ENCODE results near the gene TTLL5.

Gene TTLL5

GRCh38 chr14:75823334-75823733, 162.3 kb downstream of the TTLL5 start:
- Histone ChIP-seq H3K27me3 (ENCODE audit: control insufficient read depth, insufficient read depth, low read length) (no peaks in the 10 kb centered on the region), H3K36me3 (ENCODE audit: control insufficient read depth, insufficient read depth, low read length) (no peaks in the 10 kb centered on the region), H3K4me1 (ENCODE audit: control insufficient read depth, insufficient read depth, low read length) (peaks cover 27% of the 10 kb centered on the region), H3K27ac (ENCODE audit: low read depth, low read length) (peak overlapping the region; percentile 68), H3K4me3 (ENCODE audit: low read length) (no peak overlapping the region), H3K9ac (ENCODE audit: low read length) (no peak overlapping the region)

- H3K27ac ChIP-seq (ENCODE audit: low read depth, low read length) = no peak overlapping the region
- no peak overlapping the region for H3K9ac ChIP-seq (ENCODE audit: low read length)
- no peaks in the 10 kb centered on the region for H3K36me3 ChIP-seq (ENCODE audit: control insufficient read depth, insufficient read depth, low read length)
- no peak overlapping the region for H3K4me3 ChIP-seq (ENCODE audit: low read length)
- H3K4me1 ChIP-seq (ENCODE audit: control insufficient read depth, insufficient read depth, low read length) = peaks cover 27% of the 10 kb centered on the region
- H3K27me3 ChIP-seq (ENCODE audit: control insufficient read depth, insufficient read depth, low read length) = no peaks in the 10 kb centered on the region
These were observed 163.3 kb downstream of the TTLL5 start for GRCh38 chr14:75824318-75824717.

DNA sequence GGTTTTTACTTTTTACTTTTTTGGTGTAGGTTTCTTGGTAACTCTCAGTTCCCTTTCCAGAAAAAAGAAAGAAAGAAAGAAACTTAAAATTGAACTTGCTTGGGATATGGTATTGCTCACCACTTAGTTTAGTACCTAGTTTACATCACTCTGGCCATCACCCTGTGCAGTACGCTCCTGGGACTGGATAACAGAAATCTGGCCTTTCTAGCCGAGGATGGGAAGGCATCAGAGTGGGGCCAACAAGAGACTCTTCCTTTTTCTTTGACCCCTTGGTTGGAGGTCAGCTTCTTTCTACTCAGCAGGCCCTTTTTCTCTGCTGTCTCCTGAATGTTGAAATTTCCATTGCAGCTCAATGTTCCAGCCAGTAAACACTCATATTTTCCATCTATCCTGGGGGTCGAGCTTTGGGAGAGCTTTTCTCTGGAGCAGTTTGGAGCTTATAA, 164.1 kb downstream of the TTLL5 start:
- peak overlapping the region; percentile 54 for H3K27ac ChIP-seq (ENCODE audit: low read depth, low read length)
- H3K4me1 ChIP-seq (ENCODE audit: control insufficient read depth, insufficient read depth, low read length) = peaks cover 27% of the 10 kb centered on the region
- H3K27me3 ChIP-seq (ENCODE audit: control insufficient read depth, insufficient read depth, low read length) = no peaks in the 10 kb centered on the region
- H3K4me3 ChIP-seq (ENCODE audit: low read length) = no peak overlapping the region
- H3K9ac ChIP-seq (ENCODE audit: low read length) = no peak overlapping the region
- H3K36me3 ChIP-seq (ENCODE audit: control insufficient read depth, insufficient read depth, low read length) = no peaks in the 10 kb centered on the region

DNA sequence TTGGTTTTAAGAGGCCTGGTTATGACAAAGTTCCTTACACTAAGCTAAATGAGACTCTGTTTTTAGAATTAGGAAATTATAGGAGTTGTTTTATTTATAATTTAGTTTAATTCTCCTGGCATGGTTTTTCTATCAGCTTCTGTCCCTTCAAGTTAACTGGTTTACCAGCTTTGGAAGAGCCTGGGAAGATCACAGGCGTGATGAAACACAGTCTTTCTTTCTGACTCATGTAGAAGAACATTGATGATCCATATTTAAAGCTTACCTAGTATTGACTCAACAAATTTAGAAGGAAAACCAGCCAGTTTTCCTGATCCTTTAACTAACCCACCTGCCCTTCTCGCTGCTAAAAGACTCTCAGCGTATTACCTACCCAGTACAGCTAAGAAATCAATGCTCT, 165.6 kb downstream of the TTLL5 start:
- Histone ChIP-seq H3K27me3 (ENCODE audit: control insufficient read depth, insufficient read depth, low read length) (no peaks in the 10 kb centered on the region), H3K4me1 (ENCODE audit: control insufficient read depth, insufficient read depth, low read length) (peaks cover 31% of the 10 kb centered on the region), H3K27ac (ENCODE audit: low read depth, low read length) (no peak overlapping the region), H3K36me3 (ENCODE audit: control insufficient read depth, insufficient read depth, low read length) (no peaks in the 10 kb centered on the region), H3K9ac (ENCODE audit: low read length) (no peak overlapping the region), H3K4me3 (ENCODE audit: low read length) (no peak overlapping the region)

DNA sequence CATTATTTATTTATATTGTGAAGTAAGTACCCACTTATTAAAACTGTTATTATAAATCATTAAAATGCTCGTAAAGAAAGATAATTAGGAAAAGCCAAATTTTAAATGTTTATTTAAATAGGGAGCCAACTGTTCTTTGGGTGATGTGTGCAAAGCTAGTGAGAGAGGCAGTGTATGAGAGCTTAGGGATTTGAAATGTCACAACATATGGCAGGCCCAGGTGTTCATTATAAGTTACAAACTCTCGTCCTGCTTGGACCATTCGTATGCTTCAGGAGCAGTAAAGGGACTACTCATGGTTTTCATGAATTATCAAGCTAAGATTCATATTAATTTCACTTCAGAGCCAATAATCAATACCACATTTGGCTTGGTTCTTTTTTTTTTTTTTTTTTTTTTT, 166.3 kb downstream of the TTLL5 start:
- Histone ChIP-seq H3K36me3 (ENCODE audit: control insufficient read depth, insufficient read depth, low read length) (no peaks in the 10 kb centered on the region), H3K4me1 (ENCODE audit: control insufficient read depth, insufficient read depth, low read length) (peaks cover 27% of the 10 kb centered on the region)

GRCh38 chr14:75829316-75829715, 168.3 kb downstream of the TTLL5 start:
- Histone ChIP-seq H3K4me3 (ENCODE audit: low read length) (no peak overlapping the region), H3K9ac (ENCODE audit: low read length) (no peak overlapping the region), H3K27me3 (ENCODE audit: control insufficient read depth, insufficient read depth, low read length) (no peaks in the 10 kb centered on the region), H3K36me3 (ENCODE audit: control insufficient read depth, insufficient read depth, low read length) (peaks cover 2% of the 10 kb centered on the region), H3K27ac (ENCODE audit: low read depth, low read length) (no peak overlapping the region), H3K4me1 (ENCODE audit: control insufficient read depth, insufficient read depth, low read length) (peaks cover 17% of the 10 kb centered on the region)

More for the DNA sequence above, 166.3 kb downstream of the TTLL5 start:
- Histone ChIP-seq H3K4me3 (ENCODE audit: low read length) (no peak overlapping the region), H3K27ac (ENCODE audit: low read depth, low read length) (no peak overlapping the region), H3K27me3 (ENCODE audit: control insufficient read depth, insufficient read depth, low read length) (no peaks in the 10 kb centered on the region), H3K9ac (ENCODE audit: low read length) (no peak overlapping the region)

- peaks cover 2% of the 10 kb centered on the region for H3K36me3 ChIP-seq (ENCODE audit: control insufficient read depth, insufficient read depth, low read length)
- no peaks in the 10 kb centered on the region for H3K27me3 ChIP-seq (ENCODE audit: control insufficient read depth, insufficient read depth, low read length)
- H3K27ac ChIP-seq (ENCODE audit: low read depth, low read length) = peak overlapping the region; percentile 0
- H3K4me1 ChIP-seq (ENCODE audit: control insufficient read depth, insufficient read depth, low read length) = peaks cover 7% of the 10 kb centered on the region
- peak overlapping the region; percentile 34 for H3K4me3 ChIP-seq (ENCODE audit: low read length)
- H3K9ac ChIP-seq (ENCODE audit: low read length) = no peak overlapping the region
These were observed 170.4 kb downstream of the TTLL5 start for GRCh38 chr14:75831455-75831854.

DNA sequence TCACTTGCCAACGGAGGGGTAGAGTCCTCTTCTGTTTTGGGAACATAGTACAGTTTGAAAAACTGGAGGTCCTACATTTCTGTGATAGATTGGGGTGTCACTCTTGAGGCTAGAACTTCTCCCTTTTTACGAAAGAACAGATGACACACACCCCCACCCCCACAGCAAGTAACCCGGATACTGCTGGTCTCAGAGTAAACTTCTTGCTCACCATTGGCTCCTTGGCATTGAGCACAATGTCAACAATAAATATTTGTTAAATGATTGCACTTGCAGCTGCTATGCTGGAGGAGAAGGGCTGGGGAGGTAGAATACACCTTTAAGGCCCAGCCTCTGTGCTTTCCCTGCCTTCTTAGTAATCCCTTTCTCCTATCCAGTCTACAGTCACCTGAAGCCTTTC, 170.9 kb downstream of the TTLL5 start:
- H3K4me1 ChIP-seq (ENCODE audit: control insufficient read depth, insufficient read depth, low read length) = peaks cover 7% of the 10 kb centered on the region
- H3K36me3 ChIP-seq (ENCODE audit: control insufficient read depth, insufficient read depth, low read length) = peaks cover 2% of the 10 kb centered on the region
- no peak overlapping the region for H3K4me3 ChIP-seq (ENCODE audit: low read length)
- no peaks in the 10 kb centered on the region for H3K27me3 ChIP-seq (ENCODE audit: control insufficient read depth, insufficient read depth, low read length)
- no peak overlapping the region for H3K9ac ChIP-seq (ENCODE audit: low read length)
- peak overlapping the region; percentile 0 for H3K27ac ChIP-seq (ENCODE audit: low read depth, low read length)

GRCh38 chr14:75832621-75833297, 171.7 kb downstream of the TTLL5 start:
- Histone ChIP-seq H3K27ac (ENCODE audit: low read depth, low read length) (peak overlapping the region; percentile 55), H3K27me3 (ENCODE audit: control insufficient read depth, insufficient read depth, low read length) (no peaks in the 10 kb centered on the region), H3K4me3 (ENCODE audit: low read length) (no peak overlapping the region), H3K4me1 (ENCODE audit: control insufficient read depth, insufficient read depth, low read length) (peaks cover 7% of the 10 kb centered on the region), H3K36me3 (ENCODE audit: control insufficient read depth, insufficient read depth, low read length) (peaks cover 2% of the 10 kb centered on the region), H3K9ac (ENCODE audit: low read length) (no peak overlapping the region)

DNA sequence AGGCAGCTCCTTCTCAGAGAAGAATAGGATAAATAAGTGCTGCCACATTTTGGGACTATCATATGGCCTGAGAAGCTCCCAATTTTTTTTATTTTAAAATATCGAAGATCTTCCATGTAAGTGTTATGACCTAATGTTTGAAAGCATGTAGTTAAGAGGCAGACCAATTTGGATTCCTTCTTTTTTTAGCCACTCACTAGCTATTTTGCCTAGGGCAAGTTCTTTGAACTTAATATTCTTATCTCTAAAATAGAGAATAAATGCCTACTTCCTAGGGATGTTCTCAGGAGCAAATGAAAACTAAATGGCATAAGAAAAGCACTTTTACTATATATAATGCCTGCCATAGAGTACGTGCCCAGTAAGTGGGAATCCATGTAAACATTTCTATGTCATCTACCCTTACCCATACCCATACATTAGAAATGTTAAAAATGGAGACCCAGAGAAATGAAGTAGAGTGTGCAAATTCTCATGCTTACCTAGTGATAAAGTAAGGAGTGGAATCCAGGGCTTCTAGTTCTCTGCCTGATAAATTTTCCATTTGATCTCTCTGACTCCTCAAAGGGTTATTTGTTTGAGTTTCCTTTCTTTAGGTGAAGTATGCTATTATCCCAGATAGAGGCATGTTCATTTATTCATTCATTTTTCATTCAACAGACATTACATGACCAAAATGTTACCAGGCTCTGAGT, 172.4 kb downstream of the TTLL5 start:
- no peak overlapping the region for H3K4me3 ChIP-seq (ENCODE audit: low read length)
- no peaks in the 10 kb centered on the region for H3K27me3 ChIP-seq (ENCODE audit: control insufficient read depth, insufficient read depth, low read length)
- H3K4me1 ChIP-seq (ENCODE audit: control insufficient read depth, insufficient read depth, low read length) = peaks cover 7% of the 10 kb centered on the region
- peaks cover 2% of the 10 kb centered on the region for H3K36me3 ChIP-seq (ENCODE audit: control insufficient read depth, insufficient read depth, low read length)
- H3K27ac ChIP-seq (ENCODE audit: low read depth, low read length) = no peak overlapping the region
- H3K9ac ChIP-seq (ENCODE audit: low read length) = no peak overlapping the region

GRCh38 chr14:75835156-75835725, 174.2 kb downstream of the TTLL5 start:
- H3K27me3 ChIP-seq (ENCODE audit: control insufficient read depth, insufficient read depth, low read length) = no peaks in the 10 kb centered on the region
- H3K4me3 ChIP-seq (ENCODE audit: low read length) = no peak overlapping the region
- H3K9ac ChIP-seq (ENCODE audit: low read length) = no peak overlapping the region
- H3K4me1 ChIP-seq (ENCODE audit: control insufficient read depth, insufficient read depth, low read length) = peaks cover 7% of the 10 kb centered on the region
- H3K36me3 ChIP-seq (ENCODE audit: control insufficient read depth, insufficient read depth, low read length) = peaks cover 2% of the 10 kb centered on the region
- H3K27ac ChIP-seq (ENCODE audit: low read depth, low read length) = no peak overlapping the region

GRCh38 chr14:75835737-75836136, 174.7 kb downstream of the TTLL5 start:
- H3K27me3 ChIP-seq (ENCODE audit: control insufficient read depth, insufficient read depth, low read length) = no peaks in the 10 kb centered on the region
- H3K9ac ChIP-seq (ENCODE audit: low read length) = no peak overlapping the region
- H3K36me3 ChIP-seq (ENCODE audit: control insufficient read depth, insufficient read depth, low read length) = peaks cover 2% of the 10 kb centered on the region
- H3K27ac ChIP-seq (ENCODE audit: low read depth, low read length) = no peak overlapping the region
- H3K4me1 ChIP-seq (ENCODE audit: control insufficient read depth, insufficient read depth, low read length) = peaks cover 7% of the 10 kb centered on the region
- H3K4me3 ChIP-seq (ENCODE audit: low read length) = no peak overlapping the region

Data from rectal smooth muscle tissue (tissue), 1 donor.